AG10803 (cell line): ENCODE data around the gene ST7.

Experiments
- DNase-seq: peaks from one replicate; pipeline ENCODE4 v3.0.0; 2010; ENCODE audit warnings: low read depth
- H3K4me3 ChIP-seq: 2 replicates; pipeline ENCODE4 v1.5.1; 2011; ENCODE audit warnings: mild to moderate bottlenecking, low read length, control low read depth
- CTCF ChIP-seq: conservative IDR thresholded peaks from 2 replicates; pipeline ENCODE4 v1.5.1; 2011; ENCODE audit warnings: mild to moderate bottlenecking, low read length, control low read depth, inconsistent platforms

Gene ST7

GRCh38 chr7:117126676-117127075 is 173.4 kb downstream of the ST7 start:
- no peak for TF ChIP-seq CTCF
- no peak overlapping the region for H3K4me3 ChIP-seq
- DNase-seq = no peak

GRCh38 chr7:117127585-117128168 is 174.4 kb downstream of the ST7 start:
- DNase-seq = peak; percentile 60
- TF ChIP-seq CTCF = peak; percentile 80
- no peak overlapping the region for H3K4me3 ChIP-seq

GRCh38 chr7:117129521-117129955 is 176.2 kb downstream of the ST7 start:
- no peak overlapping the region for H3K4me3 ChIP-seq
- no peak for DNase-seq
- TF ChIP-seq CTCF = no peak

GRCh38 chr7:117130262-117130661 is 177.0 kb downstream of the ST7 start:
- no peak for TF ChIP-seq CTCF
- no peak for DNase-seq
- H3K4me3 ChIP-seq = no peak overlapping the region

GRCh38 chr7:117132321-117133120 is 179.2 kb downstream of the ST7 start:
- no peak for TF ChIP-seq CTCF

GRCh38 chr7:117133125-117133524 is 179.8 kb downstream of the ST7 start:
- no peak for TF ChIP-seq CTCF
- no peak overlapping the region for H3K4me3 ChIP-seq
- no peak for DNase-seq

More at GRCh38 chr7:117132321-117133120, 179.2 kb downstream of the ST7 start:
- DNase-seq = peak; percentile 96
- H3K4me3 ChIP-seq = no peak overlapping the region

- DNase-seq = no peak
- TF ChIP-seq CTCF = no peak
- H3K4me3 ChIP-seq = no peak overlapping the region
Measured at GRCh38 chr7:117134411-117134810, 181.1 kb downstream of the ST7 start.
